Measurements from ENCODE around the gene ARHGAP15. TPM values are rescaled to one million over a fixed set of nuclear protein-coding genes. Genes with fewer than 3 reads are reported as not detected.

Gene ARHGAP15
- total and polyA plus RNA-seq, 2 donors from 2014 or later, result 5.7 to 23.1 TPM

GRCh38 chr2:143491131-143491530 is 361.9 kb downstream of the ARHGAP15 start:
- TF ChIP-seq CTCF (IDR thresholded peaks at IDR 0.05; ENCODE audit: borderline replicate concordance, extremely low read depth, insufficient read depth), result no peak
- no peak overlapping the region for H3K9ac ChIP-seq (ENCODE audit: low read length in 3 of 3)
- no peak overlapping the region for H3K27ac ChIP-seq (ENCODE audit: low read depth in 2 of 2, low read length in 2 of 2)
- intact Hi-C loops (cut with DNase I), result no loop called here
- no peaks in the 10 kb centered on the region for H3K36me3 ChIP-seq (ENCODE audit: control insufficient read depth in 2 of 3, insufficient read depth in 3 of 3, low read length in 3 of 3)
- H3K4me3 ChIP-seq (ENCODE audit: low read length in 3 of 3), result no peak overlapping the region
- H3K4me1 ChIP-seq (ENCODE audit: control insufficient read depth in 2 of 3, insufficient read depth in 2 of 3, low read depth in 1 of 3, low read length in 3 of 3), result no peaks in the 10 kb centered on the region
- DNase-seq (no peak), FAIRE-seq (no peak)
- H3K27me3 ChIP-seq (ENCODE audit: control insufficient read depth, insufficient read depth, low read length), result no peaks in the 10 kb centered on the region
- H3K9me3 ChIP-seq (ENCODE audit: control insufficient read depth in 2 of 3, insufficient read depth in 1 of 3, low read length in 3 of 3), result no peaks in the 10 kb centered on the region

DNA sequence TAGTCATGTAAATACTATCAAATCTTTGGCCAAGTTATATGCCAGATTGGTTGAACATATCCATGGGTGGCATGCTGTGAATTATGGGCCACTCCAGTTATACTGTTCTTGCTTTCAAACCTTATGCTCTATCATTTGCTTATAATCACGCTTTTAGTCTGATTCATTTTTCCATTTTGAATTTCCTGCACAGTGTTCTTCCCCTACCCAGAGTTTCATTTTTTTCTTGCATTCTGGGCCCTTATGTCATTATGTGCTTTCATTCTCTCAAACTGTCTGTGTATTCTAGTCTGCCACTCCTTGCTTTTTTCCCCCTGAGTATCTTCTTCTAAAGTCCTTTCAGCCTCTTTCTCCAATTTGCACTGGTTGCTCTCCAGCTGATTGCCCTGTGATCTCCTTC is 364.1 kb downstream of the ARHGAP15 start:
- H3K9me3 ChIP-seq (ENCODE audit: control insufficient read depth in 2 of 3, insufficient read depth in 1 of 3, low read length in 3 of 3), result no peaks in the 10 kb centered on the region
- no peak for TF ChIP-seq CTCF (IDR thresholded peaks at IDR 0.05; ENCODE audit: borderline replicate concordance, extremely low read depth, insufficient read depth)
- no peak overlapping the region for H3K9ac ChIP-seq (ENCODE audit: low read length in 3 of 3)
- no peaks in the 10 kb centered on the region for H3K36me3 ChIP-seq (ENCODE audit: control insufficient read depth in 2 of 3, insufficient read depth in 3 of 3, low read length in 3 of 3)
- no peak for DNase-seq
- no peak overlapping the region for H3K4me3 ChIP-seq (ENCODE audit: low read length in 3 of 3)
- intact Hi-C loops (cut with DNase I), result no loop called here
- no peak overlapping the region for H3K27ac ChIP-seq (ENCODE audit: low read depth in 2 of 2, low read length in 2 of 2)
- no peaks in the 10 kb centered on the region for H3K27me3 ChIP-seq (ENCODE audit: control insufficient read depth, insufficient read depth, low read length)
- FAIRE-seq, result no peak
- H3K4me1 ChIP-seq (ENCODE audit: control insufficient read depth in 2 of 3, insufficient read depth in 2 of 3, low read depth in 1 of 3, low read length in 3 of 3), result no peaks in the 10 kb centered on the region

- Histone ChIP-seq H3K9me3 (ENCODE audit: control insufficient read depth in 2 of 3, insufficient read depth in 1 of 3, low read length in 3 of 3) (no peaks in the 10 kb centered on the region), H3K9ac (ENCODE audit: low read length in 3 of 3) (no peak overlapping the region), H3K36me3 (ENCODE audit: control insufficient read depth in 2 of 3, insufficient read depth in 3 of 3, low read length in 3 of 3) (no peaks in the 10 kb centered on the region), H3K27me3 (ENCODE audit: control insufficient read depth, insufficient read depth, low read length) (no peaks in the 10 kb centered on the region), H3K4me3 (ENCODE audit: low read length in 3 of 3) (no peak overlapping the region), H3K4me1 (ENCODE audit: control insufficient read depth in 2 of 3, insufficient read depth in 2 of 3, low read depth in 1 of 3, low read length in 3 of 3) (no peaks in the 10 kb centered on the region), H3K27ac (ENCODE audit: low read depth in 2 of 2, low read length in 2 of 2) (no peak overlapping the region)
- TF ChIP-seq CTCF (IDR thresholded peaks at IDR 0.05; ENCODE audit: borderline replicate concordance, extremely low read depth, insufficient read depth), result no peak
- intact Hi-C loops (cut with DNase I), result no loop called here
- no peak for DNase-seq
- FAIRE-seq, result no peak
Measured at GRCh38 chr2:143497726-143498125, 368.5 kb downstream of the ARHGAP15 start.

DNA sequence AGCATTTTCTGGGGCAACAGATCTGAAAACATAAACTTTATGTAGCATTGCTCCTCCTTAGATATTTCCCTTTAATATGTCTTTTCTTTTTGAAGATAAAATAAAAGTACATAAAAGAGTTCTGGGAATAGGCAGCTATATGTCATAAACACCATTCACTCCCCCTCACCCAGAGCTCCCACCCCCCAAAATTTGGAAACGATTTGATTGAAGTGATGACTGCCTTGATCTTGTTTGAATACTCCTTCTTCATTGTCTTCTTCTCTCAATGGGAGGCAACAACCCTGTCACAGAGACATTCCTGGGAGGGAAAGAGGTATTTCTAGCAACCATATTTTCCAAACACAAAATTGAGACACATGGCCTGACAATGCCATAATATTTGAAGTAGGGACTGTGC is 369.3 kb downstream of the ARHGAP15 start:
- intact Hi-C loops (cut with DNase I), result no loop called here
- no peak overlapping the region for H3K4me3 ChIP-seq (ENCODE audit: low read length in 3 of 3)
- H3K36me3 ChIP-seq (ENCODE audit: control insufficient read depth in 2 of 3, insufficient read depth in 3 of 3, low read length in 3 of 3), result no peaks in the 10 kb centered on the region
- no peaks in the 10 kb centered on the region for H3K27me3 ChIP-seq (ENCODE audit: control insufficient read depth, insufficient read depth, low read length)
- no peak overlapping the region for H3K9ac ChIP-seq (ENCODE audit: low read length in 3 of 3)
- H3K9me3 ChIP-seq (ENCODE audit: control insufficient read depth in 2 of 3, insufficient read depth in 1 of 3, low read length in 3 of 3), result no peaks in the 10 kb centered on the region
- H3K27ac ChIP-seq (ENCODE audit: low read depth in 2 of 2, low read length in 2 of 2), result no peak overlapping the region
- no peaks in the 10 kb centered on the region for H3K4me1 ChIP-seq (ENCODE audit: control insufficient read depth in 2 of 3, insufficient read depth in 2 of 3, low read depth in 1 of 3, low read length in 3 of 3)
- TF ChIP-seq CTCF (IDR thresholded peaks at IDR 0.05; ENCODE audit: borderline replicate concordance, extremely low read depth, insufficient read depth), result no peak
- FAIRE-seq, result no peak
- peak in 1 of 5 donors; percentile 40 for DNase-seq

Data from kidney (tissue), 14 donors.